Ishikawa (cell line): ENCODE measurements around the gene FAM124B.

Source experiments
- CEBPB ChIP-seq: IDR thresholded peaks from 2 replicates; pipeline ENCODE4 v1.6.1; 2012
- CREB1 ChIP-seq: IDR thresholded peaks from 2 replicates; pipeline ENCODE4 v1.6.1; 2012; ENCODE audit warnings: low read depth
- EGR1 ChIP-seq: IDR thresholded peaks from 2 replicates; pipeline ENCODE4 v1.6.1; 2012
- EP300 ChIP-seq: IDR thresholded peaks from 2 replicates; pipeline ENCODE4 v1.6.1; 2012; ENCODE audit warnings: borderline replicate concordance
- FOXM1 ChIP-seq: IDR thresholded peaks from 2 replicates; pipeline ENCODE4 v1.6.1; 2012; ENCODE audit warnings: low read depth, borderline replicate concordance
- MAX ChIP-seq: IDR thresholded peaks from 2 replicates; pipeline ENCODE4 v1.6.1; 2012
- NFIC ChIP-seq: IDR thresholded peaks from 2 replicates; pipeline ENCODE4 v1.6.1; 2012
- RAD21 ChIP-seq: IDR thresholded peaks from 2 replicates; pipeline ENCODE4 v1.6.1; 2012; ENCODE audit warnings: low read depth
- REST ChIP-seq: IDR thresholded peaks from 2 replicates; pipeline ENCODE4 v1.6.1; 2012; ENCODE audit warnings: low read depth, mild to moderate bottlenecking
- TAF1 ChIP-seq: IDR thresholded peaks from 2 replicates; pipeline ENCODE4 v1.6.1; 2012; ENCODE audit warnings: low read depth, mild to moderate bottlenecking
- TCF12 ChIP-seq: IDR thresholded peaks from 2 replicates; pipeline ENCODE4 v1.6.1; 2012; ENCODE audit warnings: low read depth
- TEAD4 ChIP-seq: IDR thresholded peaks from 2 replicates; pipeline ENCODE4 v1.6.1; 2012
- USF1 ChIP-seq: IDR thresholded peaks from 2 replicates; pipeline ENCODE4 v1.6.1; 2012
- YY1 ChIP-seq: IDR thresholded peaks from 2 replicates; pipeline ENCODE4 v1.6.1; 2012; ENCODE audit warnings: low read depth
- ZBTB7A ChIP-seq: IDR thresholded peaks from 2 replicates; pipeline ENCODE4 v1.6.1; 2012; ENCODE audit warnings: low read depth

FAM124B gene

GRCh38 chr2:224333726-224334482, 68.0 kb downstream of the FAM124B start:
- TF ChIP-seq CEBPB (no peak), TEAD4 (no peak), EP300 (no peak), YY1 (no peak), REST (no peak), ZBTB7A (no peak), RAD21 (no peak), MAX (no peak), CREB1 (no peak), USF1 (no peak), TCF12 (no peak), FOXM1 (no peak), TAF1 (no peak), EGR1 (no peak), NFIC (no peak)

GRCh38 chr2:224331698-224332097, 70.2 kb downstream of the FAM124B start:
- TF ChIP-seq TAF1, result no peak
- TF ChIP-seq MAX, result no peak
- no peak for TF ChIP-seq FOXM1
- no peak for TF ChIP-seq USF1
- TF ChIP-seq EGR1, result no peak

- no peak for TF ChIP-seq TAF1
Measured at GRCh38 chr2:224328798-224329197, 73.1 kb downstream of the FAM124B start.
